Neural cell (in vitro differentiated cells): ENCODE data around the gene PID1.

ENCODE experiments used
- CTCF ChIP-seq: fragments of 450-650 bp; IDR thresholded peaks from 2 replicates; pipeline ENCODE4 v1.5.1; 2014; ENCODE audit warnings: antibody characterized with exemption, mild to moderate bottlenecking, moderate library complexity; ENCODE audit not compliant: poor library complexity, severe bottlenecking
- EP300 ChIP-seq: fragments of 450-650 bp; conservative IDR thresholded peaks from 2 replicates; pipeline ENCODE4 v1.6.1; 2014; ENCODE audit warnings: antibody characterized with exemption, mild to moderate bottlenecking, moderate library complexity; ENCODE audit not compliant: poor library complexity, severe bottlenecking
- MXI1 ChIP-seq: fragments of 450-650 bp; conservative IDR thresholded peaks from 2 replicates; pipeline ENCODE4 v1.6.1; 2014; ENCODE audit warnings: antibody characterized with exemption, mild to moderate bottlenecking; ENCODE audit not compliant: poor library complexity, severe bottlenecking
- POLR2AphosphoS5 ChIP-seq: IDR thresholded peaks from 2 replicates; pipeline ENCODE4 v1.6.1; 2012
- RAD21 ChIP-seq: fragments of 450-650 bp; conservative IDR thresholded peaks from 2 replicates; pipeline ENCODE4 v1.6.1; 2014; ENCODE audit warnings: antibody characterized with exemption, mild to moderate bottlenecking, moderate library complexity
- REST ChIP-seq: IDR thresholded peaks from 2 replicates; pipeline ENCODE4 v1.6.1; 2012; ENCODE audit warnings: borderline replicate concordance
- SMC3 ChIP-seq: fragments of 450-650 bp; conservative IDR thresholded peaks from 2 replicates; pipeline ENCODE4 v1.6.1; 2014; ENCODE audit warnings: antibody characterized with exemption, mild to moderate bottlenecking, moderate library complexity; ENCODE audit not compliant: poor library complexity

GRCh38 chr2:229164545-229165249 lies 106.4 kb downstream of the PID1 start:
- TF ChIP-seq POLR2AphosphoS5 (no peak), RAD21 (no peak), CTCF (no peak), SMC3 (no peak), REST (no peak), MXI1 (no peak), EP300 (no peak)
